Measurements from ENCODE around the gene AHRR. TPM values are rescaled to one million over a fixed set of nuclear protein-coding genes. Genes with fewer than 3 reads are reported as not detected.

AHRR gene
- total RNA-seq, 1 experiment from 2014 or later: 1.9 TPM

GRCh38 chr5:378976-379742 lies 57.6 kb downstream of the AHRR start:
- CTCF ChIA-PET: no interaction called here

GRCh38 chr5:380701-381309 lies 59.3 kb downstream of the AHRR start:
- no peak for DNase-seq
- intact Hi-C loops (cut with micrococcal nuclease): no loop called here
- Histone ChIP-seq H2AFZ (ENCODE audit: low read length) (no peak overlapping the region), H3K9ac (ENCODE audit: low read length) (no peak overlapping the region), H3K36me3 (ENCODE audit: low read depth, low read length) (no peaks in the 10 kb centered on the region), H3K9me3 (ENCODE audit: low read length) (peaks cover 7% of the 10 kb centered on the region; the same call in 1 of the 2 replicates), H3K27ac (ENCODE audit: low read length) (no peak overlapping the region), H3K9me2 (replicated peaks; ENCODE audit: low read length) (no peaks in the 10 kb centered on the region), H3K4me3 (ENCODE audit: low read length) (no peak overlapping the region), H3F3A (ENCODE audit: low read length, unreplicated experiment) (peaks cover 2% of the 10 kb centered on the region), H3K27me3 (ENCODE audit: low read length) (no peaks in the 10 kb centered on the region), H3K4me2 (ENCODE audit: low read length) (no peak overlapping the region), H3K79me2 (ENCODE audit: low read length) (no peaks in the 10 kb centered on the region), H3K4me1 (ENCODE audit: insufficient read depth, low read length) (peaks cover 4% of the 10 kb centered on the region), H4K20me1 (ENCODE audit: low read length) (no peaks in the 10 kb centered on the region)
- POLR2A ChIA-PET (ENCODE audit: unreplicated experiment): no interaction called here
- ATAC-seq: no peak
- no TSS peak for BruUV-seq (replicated peaks)
- TF ChIP-seq CTCF (conservative IDR thresholded peaks at IDR 0.05; ENCODE audit: low read depth, low read length) (no peak), EZH2phosphoT487 (IDR thresholded peaks at IDR 0.05; ENCODE audit: borderline replicate concordance, low read length) (no peak), EZH2 (IDR thresholded peaks at IDR 0.05; ENCODE audit: low read length, unreplicated experiment) (no peak)
- CTCF ChIA-PET: no interaction called here

More at GRCh38 chr5:378976-379742, 57.6 kb downstream of the AHRR start:
- Histone ChIP-seq H3K27me3 (ENCODE audit: low read length) (no peaks in the 10 kb centered on the region), H3K79me2 (ENCODE audit: low read length) (no peaks in the 10 kb centered on the region), H3K4me1 (ENCODE audit: insufficient read depth, low read length) (peaks cover 4% of the 10 kb centered on the region; the same call in 1 of the 2 replicates), H3K4me3 (ENCODE audit: low read length) (no peak overlapping the region), H3K4me2 (ENCODE audit: low read length) (no peak overlapping the region), H3K27ac (ENCODE audit: low read length) (no peak overlapping the region), H3K36me3 (ENCODE audit: low read depth, low read length) (no peaks in the 10 kb centered on the region), H3K9me2 (replicated peaks; ENCODE audit: low read length) (no peaks in the 10 kb centered on the region), H2AFZ (ENCODE audit: low read length) (no peak overlapping the region), H4K20me1 (ENCODE audit: low read length) (no peaks in the 10 kb centered on the region), H3K9ac (ENCODE audit: low read length) (no peak overlapping the region), H3K9me3 (ENCODE audit: low read length) (peaks cover 7% of the 10 kb centered on the region; the same call in 1 of the 2 replicates), H3F3A (ENCODE audit: low read length, unreplicated experiment) (no peaks in the 10 kb centered on the region)
- POLR2A ChIA-PET (ENCODE audit: unreplicated experiment): interaction anchor here (0.6 kb wide), 1 partner anchor 22 kb away, joined by 3 read pairs; no protein-coding TSS in a partner anchor
- ATAC-seq (no peak), DNase-seq (peak; percentile 5)
- intact Hi-C loops (cut with micrococcal nuclease): no loop called here
- no peak for TF ChIP-seq EZH2phosphoT487 (IDR thresholded peaks at IDR 0.05; ENCODE audit: borderline replicate concordance, low read length)
- TF ChIP-seq EZH2 (IDR thresholded peaks at IDR 0.05; ENCODE audit: low read length, unreplicated experiment): no peak
- TF ChIP-seq CTCF (conservative IDR thresholded peaks at IDR 0.05; ENCODE audit: low read depth, low read length): no peak
- no TSS peak for BruUV-seq (replicated peaks)

- no peak overlapping the region for H3K9ac ChIP-seq (ENCODE audit: low read length)
- H3K9me2 ChIP-seq (replicated peaks; ENCODE audit: low read length): no peaks in the 10 kb centered on the region
- intact Hi-C loops (cut with micrococcal nuclease): no loop called here
- no peak overlapping the region for H3K27ac ChIP-seq (ENCODE audit: low read length)
- H3K27me3 ChIP-seq (ENCODE audit: low read length): no peaks in the 10 kb centered on the region
- no TSS peak for BruUV-seq (replicated peaks)
- 0 out of 2 replicates have a peak overlapping the region, but pooled peaks have one; percentile 11 for H3K4me2 ChIP-seq (ENCODE audit: low read length)
- POLR2A ChIA-PET (ENCODE audit: unreplicated experiment): no interaction called here
- H3F3A ChIP-seq (ENCODE audit: low read length, unreplicated experiment): peaks cover 5% of the 10 kb centered on the region
- H2AFZ ChIP-seq (ENCODE audit: low read length): no peak overlapping the region
- ATAC-seq: no peak
- CTCF ChIA-PET: no interaction called here
- TF ChIP-seq EZH2 (IDR thresholded peaks at IDR 0.05; ENCODE audit: low read length, unreplicated experiment): no peak
- no peak for TF ChIP-seq EZH2phosphoT487 (IDR thresholded peaks at IDR 0.05; ENCODE audit: borderline replicate concordance, low read length)
- TF ChIP-seq CTCF (conservative IDR thresholded peaks at IDR 0.05; ENCODE audit: low read depth, low read length): no peak
- H3K36me3 ChIP-seq (ENCODE audit: low read depth, low read length): no peaks in the 10 kb centered on the region
- peak; percentile 54 for DNase-seq
- H3K4me3 ChIP-seq (ENCODE audit: low read length): no peak overlapping the region
- H4K20me1 ChIP-seq (ENCODE audit: low read length): no peaks in the 10 kb centered on the region
- peaks cover 19% of the 10 kb centered on the region for H3K4me1 ChIP-seq (ENCODE audit: insufficient read depth, low read length)
- H3K79me2 ChIP-seq (ENCODE audit: low read length): no peaks in the 10 kb centered on the region
- peaks cover 7% of the 10 kb centered on the region; the same call in 1 of the 2 replicates for H3K9me3 ChIP-seq (ENCODE audit: low read length)
Measured at GRCh38 chr5:383066-383465, 61.6 kb downstream of the AHRR start.
